Neural cell (in vitro differentiated cells): ENCODE data around the gene TEX19. TPM values are rescaled to one million over a fixed set of nuclear protein-coding genes. Genes with fewer than 3 reads are reported as not detected.

Source experiments
- H2AFZ ChIP-seq: fragments of 200-600, 300-800 bp; sonication (generic), shearing (Covaris generic); 2 replicates; pipeline ENCODE4 v1.6.0; 2014; ENCODE audit warnings: low read depth, mild to moderate bottlenecking, antibody characterized with exemption, low read length, moderate library complexity
- H3F3A ChIP-seq: fragments of 200-600 bp; shearing (Covaris generic); 2 replicates; pipeline ENCODE4 v1.6.1; 2016; ENCODE audit warnings: mild to moderate bottlenecking, moderate library complexity, mixed read lengths, antibody characterized with exemption, low read length; ENCODE audit not compliant: insufficient read depth, poor library complexity, severe bottlenecking
- H3K27ac ChIP-seq: fragments of 200-600, 300-800 bp; sonication (generic), shearing (Covaris generic); 2 replicates; pipeline ENCODE4 v1.5.1; 2014; ENCODE audit warnings: mild to moderate bottlenecking, low read length, moderate library complexity
- H3K27me3 ChIP-seq: fragments of 300-800, 200-600 bp; sonication (generic), shearing (Covaris generic); 2 replicates; pipeline ENCODE4 v1.6.0; 2014; ENCODE audit warnings: mild to moderate bottlenecking, low read depth, low read length, moderate library complexity; ENCODE audit not compliant: insufficient read depth
- H3K36me3 ChIP-seq: fragments of 300-800, 200-600 bp; sonication (generic), shearing (Covaris generic); 2 replicates; pipeline ENCODE4 v1.5.1; 2014; ENCODE audit warnings: mild to moderate bottlenecking, antibody characterized with exemption, low read length, moderate library complexity; ENCODE audit not compliant: insufficient read depth
- H3K4me2 ChIP-seq: fragments of 300-800, 200-600 bp; sonication (generic), shearing (Covaris generic); 2 replicates; pipeline ENCODE4 v1.6.0; 2014; ENCODE audit warnings: mild to moderate bottlenecking, low read length
- H3K4me3 ChIP-seq: fragments of 300-800, 200-600 bp; sonication (generic), shearing (Covaris generic); 2 replicates; pipeline ENCODE4 v1.5.1; 2014; ENCODE audit warnings: mild to moderate bottlenecking, low read length, moderate library complexity
- H3K79me2 ChIP-seq: fragments of 200-600 bp; shearing (Covaris generic); replicated peaks from 2 replicates; pipeline ENCODE4 v1.6.0; 2014; ENCODE audit warnings: mild to moderate bottlenecking, low read length, moderate library complexity; ENCODE audit not compliant: insufficient read depth
- H3K9ac ChIP-seq: fragments of 300-800, 200-600 bp; sonication (generic), shearing (Covaris generic); 2 replicates; pipeline ENCODE4 v1.6.1; 2016; ENCODE audit warnings: mild to moderate bottlenecking, low read length, mixed read lengths
- H3K9me2 ChIP-seq: fragments of 200-600 bp; shearing (Covaris generic); 2 replicates; pipeline ENCODE4 v1.6.1; 2016; ENCODE audit warnings: mild to moderate bottlenecking, low read length, mixed read lengths; ENCODE audit not compliant: insufficient read depth
- H3K9me3 ChIP-seq: fragments of 200-600, 300-800 bp; sonication (generic), shearing (Covaris generic); 2 replicates; pipeline ENCODE4 v1.6.1; 2016; ENCODE audit warnings: mild to moderate bottlenecking, mixed run types, low read length, moderate library complexity, mixed read lengths
- H4K20me1 ChIP-seq: fragments of 200-600 bp; shearing (Covaris generic); 2 replicates; pipeline ENCODE4 v1.6.1; 2016; ENCODE audit warnings: mild to moderate bottlenecking, mixed run types; ENCODE audit not compliant: insufficient read depth
- CTCF ChIP-seq: fragments of 450-650 bp; IDR thresholded peaks from 2 replicates; pipeline ENCODE4 v1.5.1; 2014; ENCODE audit warnings: antibody characterized with exemption, mild to moderate bottlenecking, moderate library complexity; ENCODE audit not compliant: poor library complexity, severe bottlenecking
- EP300 ChIP-seq: fragments of 450-650 bp; conservative IDR thresholded peaks from 2 replicates; pipeline ENCODE4 v1.6.1; 2014; ENCODE audit warnings: antibody characterized with exemption, mild to moderate bottlenecking, moderate library complexity; ENCODE audit not compliant: poor library complexity, severe bottlenecking
- EZH2 ChIP-seq: fragments of 200-600, 300-800 bp; shearing (Covaris generic), sonication (generic); IDR thresholded peaks from 2 replicates; pipeline ENCODE4 v1.6.1; 2014; ENCODE audit warnings: antibody characterized with exemption, low read length, borderline replicate concordance, mild to moderate bottlenecking; ENCODE audit not compliant: insufficient read depth, poor library complexity, severe bottlenecking
- MXI1 ChIP-seq: fragments of 450-650 bp; conservative IDR thresholded peaks from 2 replicates; pipeline ENCODE4 v1.6.1; 2014; ENCODE audit warnings: antibody characterized with exemption, mild to moderate bottlenecking; ENCODE audit not compliant: poor library complexity, severe bottlenecking
- POLR2AphosphoS5 ChIP-seq: IDR thresholded peaks from 2 replicates; pipeline ENCODE4 v1.6.1; 2012
- RAD21 ChIP-seq: fragments of 450-650 bp; conservative IDR thresholded peaks from 2 replicates; pipeline ENCODE4 v1.6.1; 2014; ENCODE audit warnings: antibody characterized with exemption, mild to moderate bottlenecking, moderate library complexity
- REST ChIP-seq: IDR thresholded peaks from 2 replicates; pipeline ENCODE4 v1.6.1; 2012; ENCODE audit warnings: borderline replicate concordance
- SMC3 ChIP-seq: fragments of 450-650 bp; conservative IDR thresholded peaks from 2 replicates; pipeline ENCODE4 v1.6.1; 2014; ENCODE audit warnings: antibody characterized with exemption, mild to moderate bottlenecking, moderate library complexity; ENCODE audit not compliant: poor library complexity
- TAF1 ChIP-seq: IDR thresholded peaks from 2 replicates; pipeline ENCODE4 v1.6.1; 2012; ENCODE audit warnings: low read depth
- polyA plus RNA-seq: library from polyadenylated mRNA; depleted of rRNA; stranded (reverse); fragments of >200 nt; gene quantifications from 2 replicates; pipeline ENCODE4 v1.2.3, GENCODE V29; 2014

TEX19 gene
- polyA plus RNA-seq, 1 donor from 2014 or later, result not detected

GRCh38 chr17:82315703-82316358 lies 43.2 kb upstream of the TEX19 start:
- Histone ChIP-seq H4K20me1 (no peaks in the 10 kb centered on the region), H3F3A (no peaks in the 10 kb centered on the region), H3K36me3 (no peaks in the 10 kb centered on the region), H3K9ac (peak overlapping the region; percentile 12), H3K9me3 (no peaks in the 10 kb centered on the region), H3K4me3 (no peak overlapping the region), H3K4me2 (no peak overlapping the region), H2AFZ (no peak overlapping the region), H3K27me3 (no peaks in the 10 kb centered on the region), H3K27ac (no peak overlapping the region), H3K9me2 (no peaks in the 10 kb centered on the region), H3K79me2 (no peaks in the 10 kb centered on the region)
- TF ChIP-seq EZH2, result no peak
- no peak for TF ChIP-seq MXI1
- no peak for TF ChIP-seq SMC3
- no peak for TF ChIP-seq POLR2AphosphoS5
- no peak for TF ChIP-seq REST

GRCh38 chr17:82316651-82317393 lies 42.2 kb upstream of the TEX19 start:
- H3K36me3 ChIP-seq, result no peaks in the 10 kb centered on the region
- H3K79me2 ChIP-seq, result no peaks in the 10 kb centered on the region
- no peaks in the 10 kb centered on the region for H3K27me3 ChIP-seq
- H3K9me3 ChIP-seq, result no peaks in the 10 kb centered on the region
- H2AFZ ChIP-seq, result no peak overlapping the region
- H3K9me2 ChIP-seq, result no peaks in the 10 kb centered on the region
- no peaks in the 10 kb centered on the region for H3F3A ChIP-seq
- H3K4me2 ChIP-seq, result no peak overlapping the region
- no peaks in the 10 kb centered on the region for H4K20me1 ChIP-seq
- H3K9ac ChIP-seq, result no peak overlapping the region
- TF ChIP-seq REST (no peak), CTCF (no peak), EP300 (no peak), RAD21 (no peak), TAF1 (no peak), EZH2 (no peak), SMC3 (no peak), MXI1 (no peak), POLR2AphosphoS5 (no peak)
- no peak overlapping the region for H3K4me3 ChIP-seq
- H3K27ac ChIP-seq, result no peak overlapping the region
